DMS53 treated with DMSO at 0.1 percent for 48 hours (cell line): ENCODE results near the gene PIK3C3.

ENCODE experiments used
- DNase-seq: peaks from one replicate; lab custom pipeline; 2025; ENCODE audit not compliant: unreplicated experiment; lab: John Stamatoyannopoulos, UW

The PIK3C3 gene

GRCh38 chr18:41954827-41955613 lies at the start of gene PIK3C3:
TSS of gene PIK3C3 (plus strand) at chr18:41955234. CDS start at chr18:41955292, 58 bp downstream.
- DNase-seq, result peak; percentile 91

GRCh38 chr18:41905786-41906527 lies 49.1 kb upstream of the PIK3C3 start:
- DNase-seq, result no peak

GRCh38 chr18:41906528-41907146 lies 48.4 kb upstream of the PIK3C3 start:
- peak; percentile 73 for DNase-seq

GRCh38 chr18:41917181-41917580 lies 37.9 kb upstream of the PIK3C3 start:
- DNase-seq, result no peak

- no peak for DNase-seq
Measured at GRCh38 chr18:41921770-41922169, 33.3 kb upstream of the PIK3C3 start.

- DNase-seq, result no peak
Measured at GRCh38 chr18:41922176-41922575, 32.9 kb upstream of the PIK3C3 start.

- no peak for DNase-seq
Measured at GRCh38 chr18:41922841-41923240, 32.2 kb upstream of the PIK3C3 start.

- no peak for DNase-seq
Measured at GRCh38 chr18:41923446-41923845, 31.6 kb upstream of the PIK3C3 start.

- no peak for DNase-seq
Measured at GRCh38 chr18:41928581-41928980, 26.5 kb upstream of the PIK3C3 start.

GRCh38 chr18:41932899-41933298 lies 22.1 kb upstream of the PIK3C3 start:
- no peak for DNase-seq

- DNase-seq, result no peak
Measured at GRCh38 chr18:41933778-41934177, 21.3 kb upstream of the PIK3C3 start.

- DNase-seq, result no peak
Measured at GRCh38 chr18:41936471-41937134, 18.4 kb upstream of the PIK3C3 start.

GRCh38 chr18:41938445-41938844 lies 16.6 kb upstream of the PIK3C3 start:
- no peak for DNase-seq

GRCh38 chr18:41939326-41939725 lies 15.7 kb upstream of the PIK3C3 start:
- no peak for DNase-seq

- DNase-seq, result no peak
Measured at GRCh38 chr18:41940506-41941215, 14.4 kb upstream of the PIK3C3 start.

GRCh38 chr18:41942254-41942653 lies 12.8 kb upstream of the PIK3C3 start:
- DNase-seq, result no peak

- no peak for DNase-seq
Measured at GRCh38 chr18:41948544-41949110, 6.4 kb upstream of the PIK3C3 start.

- DNase-seq, result peak; percentile 72
Measured at GRCh38 chr18:41949206-41949920, 5.7 kb upstream of the PIK3C3 start.

- no peak for DNase-seq
Measured at GRCh38 chr18:41955688-41956087, 654 bp downstream of the PIK3C3 start.

GRCh38 chr18:41959045-41959444 lies 4.0 kb downstream of the PIK3C3 start:
- no peak for DNase-seq
